HG03342 (cell line): ENCODE results near the gene CLCA2.

Experiments used
- ATAC-seq: cut with Tn5 transposase; IDR thresholded peaks from one replicate; pipeline ENCODE4 v1.9.1; 2021; ENCODE audit warnings: mild to moderate bottlenecking, moderate library complexity; ENCODE audit not compliant: unreplicated experiment

CLCA2 gene

GRCh38 chr1:86505564-86505902, 81.6 kb downstream of the CLCA2 start:
- no peak for ATAC-seq
